GM12891 (cell line): ENCODE measurements around the gene CDK6.

Experiments
- PAX5 ChIP-seq: IDR thresholded peaks from 2 replicates; pipeline ENCODE4 v1.6.1; 2011; ENCODE audit warnings: low read length, moderate library complexity, mild to moderate bottlenecking; ENCODE audit not compliant: insufficient read depth, severe bottlenecking
- POLR2A ChIP-seq: IDR thresholded peaks from 2 replicates; pipeline ENCODE4 v1.6.1; 2011; ENCODE audit warnings: low read depth, low read length, control low read depth
- POLR2AphosphoS5 ChIP-seq: IDR thresholded peaks from 2 replicates; pipeline ENCODE4 v1.6.1; 2011; ENCODE audit warnings: low read depth, low read length, control low read depth
- POU2F2 ChIP-seq: IDR thresholded peaks from 2 replicates; pipeline ENCODE4 v1.6.1; 2011; ENCODE audit warnings: low read depth, mild to moderate bottlenecking, control low read depth, low read length, moderate library complexity
- TAF1 ChIP-seq: IDR thresholded peaks from 2 replicates; pipeline ENCODE4 v1.6.1; 2011; ENCODE audit warnings: low read depth, low read length, control low read depth

DNA sequence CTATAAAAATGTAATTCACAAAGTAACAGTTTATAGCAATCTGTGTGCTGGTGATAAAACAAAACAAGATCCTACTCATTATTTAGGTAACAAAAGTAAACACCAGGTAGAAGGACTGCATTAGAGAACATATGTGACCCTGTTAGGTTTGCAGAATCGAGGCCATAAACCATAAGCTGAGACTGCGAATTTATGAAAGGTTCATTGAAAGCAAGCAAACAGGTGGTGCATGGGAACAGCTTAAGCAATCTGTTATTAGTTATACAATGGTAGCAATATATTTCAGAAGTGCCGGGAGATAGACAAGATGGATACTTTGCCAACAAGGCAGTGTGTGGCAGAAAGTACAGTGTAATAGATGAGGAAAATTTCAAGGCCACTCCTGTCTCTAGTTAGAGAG lies 222.7 kb downstream of the CDK6 start:
- TF ChIP-seq POLR2AphosphoS5 (no peak), POLR2A (no peak), TAF1 (no peak), POU2F2 (no peak), PAX5 (no peak)
